Esophagus squamous epithelium (tissue), 5 donors: ENCODE data around the gene TRIM67. TPM values are rescaled to one million over a fixed set of nuclear protein-coding genes. Genes with fewer than 3 reads are reported as not detected.
"Not testable (repeated sequence)": the region's sequence is repeated elsewhere in the genome, so short reads cannot be mapped to it uniquely, and the experiment has no call there.

Source experiments
- DNase-seq: peaks from one replicate; lab custom pipeline; 2025; lab: John Stamatoyannopoulos, UW
- H3K27ac ChIP-seq, 4 donors: fragments of 200-600 bp; sonication (generic); one replicate each; pipeline ENCODE4 v1.5.1; 2016 to 2019; ENCODE audit warnings: mild to moderate bottlenecking in 1 of 4
- H3K27me3 ChIP-seq, 4 donors: fragments of 200-600 bp; sonication (generic); 1 replicate in 3 of 4; 2 replicates in 1 of 4; pipeline versions ENCODE4 v1.5.1 to v1.6.0; 2017 to 2021; ENCODE audit warnings: antibody characterized with exemption in 1 of 4
- H3K36me3 ChIP-seq, 3 donors: fragments of 200-600 bp; sonication (generic); one replicate each; pipeline ENCODE4 v1.5.1; 2016 to 2019
- H3K4me1 ChIP-seq, 3 donors: fragments of 200-600 bp; sonication (generic); one replicate each; pipeline ENCODE4 v1.5.1; 2017 to 2019
- H3K4me3 ChIP-seq, 4 donors: fragments of 200-600 bp; sonication (generic); 1 replicate in 3 of 4; 2 replicates in 1 of 4; pipeline ENCODE4 v1.5.1; 2016 to 2019; ENCODE audit warnings: mild to moderate bottlenecking in 2 of 4, moderate library complexity in 1 of 4
- H3K9me3 ChIP-seq, 3 donors: fragments of 200-600 bp; sonication (generic); one replicate each; pipeline ENCODE4 v1.5.1; 2016 to 2019
- CTCF ChIP-seq, 6 experiments: fragments of 450-650 bp in 4 of 6; fragments of 200-600 bp in 2 of 6; sonication (generic) in 2 of 6; IDR thresholded peaks; one replicate each; pipeline ENCODE4 v1.5.1; 2016 to 2019; ENCODE audit warnings: antibody characterized with exemption in 6 of 6, mild to moderate bottlenecking in 4 of 6, moderate library complexity in 4 of 6
- POLR2A ChIP-seq, 4 donors: fragments of 450-650 bp; IDR thresholded peaks; one replicate each; pipeline ENCODE4 v1.6.1; 2017; ENCODE audit warnings: antibody characterized with exemption in 4 of 4, mild to moderate bottlenecking in 4 of 4, moderate library complexity in 3 of 4
- WGBS, 2 donors: methylation state at CpG; one replicate each; pipeline ENCODE4 v1.1.5; 2018; 5-methylcytosine and 5-hydroxymethylcytosine counted together
- intact Hi-C: fragments of 100-400 bp; cut with DNase I; formaldehyde crosslinking; loops from one replicate; pipeline ENCODE4 v1.15.0; 2022
- total RNA-seq, 4 donors: library from RNA; depleted of rRNA; stranded (reverse); fragments of >200 nt; gene quantifications; one replicate each; pipeline ENCODE4 v1.1.0, GENCODE V29; 2016
- donor health status: DM: yes; HTN: yes; CAD: no.

Gene TRIM67
- total RNA-seq, 4 donors from 2014 or later, result not detected

- H3K27ac ChIP-seq, result no peak overlapping the region
- no peaks in the 10 kb centered on the region for H3K9me3 ChIP-seq
- WGBS, 2 donors, result 20 to 23% methylated on average over 21 to 22 of the region's 28 CpGs
- H3K4me3 ChIP-seq, result peak overlapping the region; percentile 34 to 68 (median 46)
- peak; percentile 42 for DNase-seq
- H3K36me3 ChIP-seq, result no peaks in the 10 kb centered on the region
- TF ChIP-seq POLR2A (IDR thresholded peaks at IDR 0.05) (no peak), CTCF (IDR thresholded peaks at IDR 0.05) (peak; percentile 85 to 93 (median 91))
- peaks cover 0 to 25% (median 0%) of the 10 kb centered on the region in 4 donors for H3K27me3 ChIP-seq
- intact Hi-C loops, result loop anchor here (10.0 kb wide), 1 partner anchor 296 kb away; no protein-coding TSS in a partner anchor
- H3K4me1 ChIP-seq, result peaks cover 2 to 10% (median 8%) of the 10 kb centered on the region in 3 donors
Observed at GRCh38 chr1:231211005-231211857, 49.4 kb downstream of the TRIM67 start.

- not testable (repeated sequence) for H3K9me3 ChIP-seq, H3K27ac ChIP-seq, H3K36me3 ChIP-seq, DNase-seq, H3K4me3 ChIP-seq
- Histone ChIP-seq H3K4me1 (peaks cover 5 to 20% (median 8%) of the 10 kb centered on the region in 3 donors), H3K27me3 (peaks cover 0 to 25% (median 0%) of the 10 kb centered on the region in 4 donors)
- WGBS, 2 donors, result 66 to 80% methylated on average over 5 of the region's 5 CpGs
- intact Hi-C loops, result loop anchor here (10.0 kb wide), 1 partner anchor 298 kb away; no protein-coding TSS in a partner anchor
Observed at GRCh38 chr1:231212301-231212700, 50.4 kb downstream of the TRIM67 start.

GRCh38 chr1:231213831-231214573, 52.1 kb downstream of the TRIM67 start:
- no peak for TF ChIP-seq CTCF (IDR thresholded peaks at IDR 0.05)
- TF ChIP-seq POLR2A (IDR thresholded peaks at IDR 0.05), result no peak
- Histone ChIP-seq H3K27me3 (peaks cover 0 to 29% (median 0%) of the 10 kb centered on the region in 4 donors), H3K4me3 (no peak overlapping the region), H3K9me3 (no peaks in the 10 kb centered on the region), H3K4me1 (peaks cover 5 to 20% (median 8%) of the 10 kb centered on the region in 3 donors), H3K36me3 (no peaks in the 10 kb centered on the region), H3K27ac (no peak overlapping the region)
- 90 to 93% methylated on average over 10 to 12 of the region's 22 CpGs for WGBS, 2 donors
- intact Hi-C loops, result loop anchor here (10.0 kb wide), 1 partner anchor 299 kb away; no protein-coding TSS in a partner anchor
- no peak for DNase-seq

- Histone ChIP-seq H3K27me3 (peaks cover 0 to 29% (median 0%) of the 10 kb centered on the region in 4 donors), H3K36me3 (no peaks in the 10 kb centered on the region), H3K4me3 (no peak overlapping the region), H3K4me1 (peaks cover 5 to 20% (median 8%) of the 10 kb centered on the region in 3 donors), H3K27ac (no peak overlapping the region), H3K9me3 (no peaks in the 10 kb centered on the region)
- WGBS, 2 donors, result 64 to 80% methylated on average over 8 of the region's 17 CpGs
- no peak for TF ChIP-seq POLR2A (IDR thresholded peaks at IDR 0.05)
- TF ChIP-seq CTCF (IDR thresholded peaks at IDR 0.05), result no peak
- no peak for DNase-seq
- intact Hi-C loops, result loop anchor here (10.0 kb wide), 1 partner anchor 300 kb away; no protein-coding TSS in a partner anchor
Observed at GRCh38 chr1:231214918-231215680, 53.2 kb downstream of the TRIM67 start.
